PFSK-1 (cell line): Measurements from ENCODE around the gene SMIM24.

Experiments used
- FOXP2 ChIP-seq: optimal IDR thresholded peaks from 2 replicates; pipeline ENCODE3; 2011; ENCODE audit warnings: borderline replicate concordance, control low read depth, inconsistent platforms; ENCODE audit not compliant: insufficient read depth; ENCODE audit errors: extremely low read length, extremely low read depth
- POLR2AphosphoS5 ChIP-seq: IDR thresholded peaks from 2 replicates; pipeline ENCODE4 v1.6.1; 2012; ENCODE audit warnings: low read depth, mild to moderate bottlenecking, control low read depth, low read length, moderate library complexity
- REST ChIP-seq, 2 experiments: IDR thresholded peaks; 2 replicates each; pipeline versions ENCODE4 v1.6.1 to v1.8.0; 2011 to 2012; ENCODE audit warnings: low read depth in 2 of 2, low read length in 2 of 2, control low read depth in 1 of 2, inconsistent platforms in 1 of 2, mild to moderate bottlenecking in 1 of 2, moderate library complexity in 1 of 2; ENCODE audit not compliant: insufficient read depth in 1 of 2
- SIN3A ChIP-seq: IDR thresholded peaks from 2 replicates; pipeline ENCODE4 v1.6.1; 2012; ENCODE audit warnings: mild to moderate bottlenecking, low read length, moderate library complexity, borderline replicate concordance; ENCODE audit not compliant: insufficient read depth
- TAF1 ChIP-seq: IDR thresholded peaks from 2 replicates; pipeline ENCODE4 v1.6.1; 2012; ENCODE audit warnings: low read length, control low read depth, borderline replicate concordance; ENCODE audit not compliant: insufficient read depth

Gene SMIM24

GRCh38 chr19:3442487-3443071, 37.7 kb downstream of the SMIM24 start:
- no peak for TF ChIP-seq POLR2AphosphoS5
- TF ChIP-seq SIN3A: no peak
- no peak for TF ChIP-seq TAF1

- peak in 1 of 2 experiments; percentile 12; a peak in 1 of 4 replicates for TF ChIP-seq REST (IDR thresholded peaks at IDR 0.05; ENCODE audit: insufficient read depth in 1 of 2, low read depth in 2 of 2, low read length in 2 of 2)
- TF ChIP-seq SIN3A: no peak
Observed at GRCh38 chr19:3441986-3442329, 38.4 kb downstream of the SMIM24 start.

GRCh38 chr19:3441089-3441985, 39.0 kb downstream of the SMIM24 start:
- TF ChIP-seq TAF1 (no peak), FOXP2 (peak; percentile 24), REST (IDR thresholded peaks at IDR 0.05; ENCODE audit: insufficient read depth in 1 of 2, low read depth in 2 of 2, low read length in 2 of 2) (no peak), POLR2AphosphoS5 (no peak), SIN3A (no peak)

GRCh38 chr19:3440082-3440481, 40.2 kb downstream of the SMIM24 start:
- TF ChIP-seq FOXP2: no peak
- no peak for TF ChIP-seq SIN3A
- no peak for TF ChIP-seq POLR2AphosphoS5
- TF ChIP-seq TAF1: no peak
- no peak for TF ChIP-seq REST (IDR thresholded peaks at IDR 0.05; ENCODE audit: insufficient read depth in 1 of 2, low read depth in 2 of 2, low read length in 2 of 2)

GRCh38 chr19:3434630-3435553, 45.4 kb downstream of the SMIM24 start:
- TF ChIP-seq TAF1 (peak; percentile 73; the same call in 1 of the 2 replicates), REST (IDR thresholded peaks at IDR 0.05; ENCODE audit: insufficient read depth in 1 of 2, low read depth in 2 of 2, low read length in 2 of 2) (peak in 1 of 2 experiments; percentile 47; a peak in 1 of 4 replicates), FOXP2 (peak; percentile 10), SIN3A (no peak; the same call in 1 of the 2 replicates), POLR2AphosphoS5 (peak; percentile 84)
